ENCODE measurements around the gene GTPBP4. TPM values are rescaled to one million over a fixed set of nuclear protein-coding genes. Genes with fewer than 3 reads are reported as not detected.

Gene GTPBP4
- total and polyA plus RNA-seq, 9 of the 15 experiments (the other 6 are each of a cell fraction or from before 2014, with no cell fraction given), result 79.0 to 155 (median 128) TPM

- TF ChIP-seq, protein P1, sequence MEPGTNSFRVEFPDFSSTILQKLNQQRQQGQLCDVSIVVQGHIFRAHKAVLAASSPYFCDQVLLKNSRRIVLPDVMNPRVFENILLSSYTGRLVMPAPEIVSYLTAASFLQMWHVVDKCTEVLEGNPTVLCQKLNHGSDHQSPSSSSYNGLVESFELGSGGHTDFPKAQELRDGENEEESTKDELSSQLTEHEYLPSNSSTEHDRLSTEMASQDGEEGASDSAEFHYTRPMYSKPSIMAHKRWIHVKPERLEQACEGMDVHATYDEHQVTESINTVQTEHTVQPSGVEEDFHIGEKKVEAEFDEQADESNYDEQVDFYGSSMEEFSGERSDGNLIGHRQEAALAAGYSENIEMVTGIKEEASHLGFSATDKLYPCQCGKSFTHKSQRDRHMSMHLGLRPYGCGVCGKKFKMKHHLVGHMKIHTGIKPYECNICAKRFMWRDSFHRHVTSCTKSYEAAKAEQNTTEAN (CRISPR knock-in tag; IDR thresholded peaks at IDR 0.05), result 0 out of 2 replicates have a peak, but pooled peaks have one; percentile 80
- TF ChIP-seq ZNF174 (CRISPR knock-in tag; IDR thresholded peaks at IDR 0.05), result no peak
- TF ChIP-seq ZNF780A (CRISPR knock-in tag; IDR thresholded peaks at IDR 0.05), result no peak
- TF ChIP-seq CHD1 (IDR thresholded peaks at IDR 0.05; ENCODE audit: low read length), result peak; percentile 71
- TF ChIP-seq CREM (IDR thresholded peaks at IDR 0.05; ENCODE audit: low read depth), result peak; percentile 72
- TF ChIP-seq EP300 (IDR thresholded peaks at IDR 0.05; ENCODE audit: low read length), result no peak
- TF ChIP-seq U2AF1 (optimal IDR thresholded peaks at IDR 0.05; ENCODE audit: low read depth, low read length), result peak; percentile 86
- TF ChIP-seq LCOR (CRISPR knock-in tag; IDR thresholded peaks at IDR 0.05), result peak; percentile 48; the same call in 1 of the 2 replicates
- no peak for TF ChIP-seq SMARCE1 (IDR thresholded peaks at IDR 0.05)
- TF ChIP-seq MCM3 (IDR thresholded peaks at IDR 0.05), result no peak
- no peak for TF ChIP-seq SMARCB1 (IDR thresholded peaks at IDR 0.05; ENCODE audit: insufficient read length, low read depth)
- 0 out of 2 replicates have a peak, but pooled peaks have one; percentile 39 for TF ChIP-seq ZNF232 (CRISPR knock-in tag; IDR thresholded peaks at IDR 0.05)
- TF ChIP-seq RBBP5 (IDR thresholded peaks at IDR 0.05; ENCODE audit: borderline replicate concordance, insufficient read depth, low read length, poor library complexity, severe bottlenecking), result peak; percentile 96
- TF ChIP-seq, protein P2, sequence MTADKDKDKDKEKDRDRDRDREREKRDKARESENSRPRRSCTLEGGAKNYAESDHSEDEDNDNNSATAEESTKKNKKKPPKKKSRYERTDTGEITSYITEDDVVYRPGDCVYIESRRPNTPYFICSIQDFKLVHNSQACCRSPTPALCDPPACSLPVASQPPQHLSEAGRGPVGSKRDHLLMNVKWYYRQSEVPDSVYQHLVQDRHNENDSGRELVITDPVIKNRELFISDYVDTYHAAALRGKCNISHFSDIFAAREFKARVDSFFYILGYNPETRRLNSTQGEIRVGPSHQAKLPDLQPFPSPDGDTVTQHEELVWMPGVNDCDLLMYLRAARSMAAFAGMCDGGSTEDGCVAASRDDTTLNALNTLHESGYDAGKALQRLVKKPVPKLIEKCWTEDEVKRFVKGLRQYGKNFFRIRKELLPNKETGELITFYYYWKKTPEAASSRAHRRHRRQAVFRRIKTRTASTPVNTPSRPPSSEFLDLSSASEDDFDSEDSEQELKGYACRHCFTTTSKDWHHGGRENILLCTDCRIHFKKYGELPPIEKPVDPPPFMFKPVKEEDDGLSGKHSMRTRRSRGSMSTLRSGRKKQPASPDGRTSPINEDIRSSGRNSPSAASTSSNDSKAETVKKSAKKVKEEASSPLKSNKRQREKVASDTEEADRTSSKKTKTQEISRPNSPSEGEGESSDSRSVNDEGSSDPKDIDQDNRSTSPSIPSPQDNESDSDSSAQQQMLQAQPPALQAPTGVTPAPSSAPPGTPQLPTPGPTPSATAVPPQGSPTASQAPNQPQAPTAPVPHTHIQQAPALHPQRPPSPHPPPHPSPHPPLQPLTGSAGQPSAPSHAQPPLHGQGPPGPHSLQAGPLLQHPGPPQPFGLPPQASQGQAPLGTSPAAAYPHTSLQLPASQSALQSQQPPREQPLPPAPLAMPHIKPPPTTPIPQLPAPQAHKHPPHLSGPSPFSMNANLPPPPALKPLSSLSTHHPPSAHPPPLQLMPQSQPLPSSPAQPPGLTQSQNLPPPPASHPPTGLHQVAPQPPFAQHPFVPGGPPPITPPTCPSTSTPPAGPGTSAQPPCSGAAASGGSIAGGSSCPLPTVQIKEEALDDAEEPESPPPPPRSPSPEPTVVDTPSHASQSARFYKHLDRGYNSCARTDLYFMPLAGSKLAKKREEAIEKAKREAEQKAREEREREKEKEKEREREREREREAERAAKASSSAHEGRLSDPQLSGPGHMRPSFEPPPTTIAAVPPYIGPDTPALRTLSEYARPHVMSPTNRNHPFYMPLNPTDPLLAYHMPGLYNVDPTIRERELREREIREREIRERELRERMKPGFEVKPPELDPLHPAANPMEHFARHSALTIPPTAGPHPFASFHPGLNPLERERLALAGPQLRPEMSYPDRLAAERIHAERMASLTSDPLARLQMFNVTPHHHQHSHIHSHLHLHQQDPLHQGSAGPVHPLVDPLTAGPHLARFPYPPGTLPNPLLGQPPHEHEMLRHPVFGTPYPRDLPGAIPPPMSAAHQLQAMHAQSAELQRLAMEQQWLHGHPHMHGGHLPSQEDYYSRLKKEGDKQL (CRISPR knock-in tag; IDR thresholded peaks at IDR 0.05; ENCODE audit: borderline replicate concordance), result no peak
- TF ChIP-seq ZC3H11A (IDR thresholded peaks at IDR 0.05; ENCODE audit: low read depth, low read length), result no peak
- 0 out of 2 replicates have a peak, but pooled peaks have one; percentile 18 for TF ChIP-seq ERF (CRISPR knock-in tag; IDR thresholded peaks at IDR 0.05)
- TF ChIP-seq OTX1 (CRISPR knock-in tag; IDR thresholded peaks at IDR 0.05), result 0 out of 2 replicates have a peak, but pooled peaks have one; percentile 44
- no peak for TF ChIP-seq HIVEP1 (CRISPR knock-in tag; IDR thresholded peaks at IDR 0.05)
- TF ChIP-seq ZNF121 (CRISPR knock-in tag; conservative IDR thresholded peaks at IDR 0.05), result no peak
- no peak; the same call in 1 of the 2 replicates for TF ChIP-seq SMARCC2 (IDR thresholded peaks at IDR 0.05; ENCODE audit: low read depth)
Measured at GRCh38 chr10:1056326-1057105, 68.3 kb downstream of the GTPBP4 start, which contains the start of gene WDR37 (continued).

All from K562 (cell line).